A549 (cell line): ENCODE results near the gene CHKA.

ENCODE experiments used
- BHLHE40 ChIP-seq: IDR thresholded peaks from 2 replicates; pipeline ENCODE4 v1.6.1; 2012; ENCODE audit warnings: low read depth, low read length, inconsistent platforms
- CEBPB ChIP-seq, 2 experiments: fragments of >200 bp in 1 of 2; sonication (Bioruptor Twin) in 1 of 2; formaldehyde crosslinking in 1 of 2; IDR thresholded peaks; 2 replicates each; pipeline ENCODE4 v1.6.1; 2012 to 2016
- CTCF ChIP-seq: fragments of >200 bp; sonication (Bioruptor Twin); formaldehyde crosslinking; IDR thresholded peaks from 3 replicates; pipeline ENCODE4 v1.5.1; 2016
- ELK1 ChIP-seq: fragments of 150-350 bp; IDR thresholded peaks from 2 replicates; pipeline ENCODE4 v1.6.1; 2014; ENCODE audit warnings: low read depth, mild to moderate bottlenecking, low read length
- EP300 ChIP-seq, 2 experiments: fragments of >200 bp; sonication (Bioruptor Twin); formaldehyde crosslinking; IDR thresholded peaks; 2 replicates in 1 of 2; 3 replicates in 1 of 2; pipeline ENCODE4 v1.6.1; 2016 to 2017
- HMGXB4 ChIP-seq: fragments of 250-450 bp; sonication (Bioruptor Pico); IDR thresholded peaks from 2 replicates; pipeline ENCODE4 v1.5.0; 2021; ENCODE audit warnings: mild to moderate bottlenecking, moderate library complexity, borderline replicate concordance
- KDM5A ChIP-seq: fragments of 200-600 bp; sonication (generic); IDR thresholded peaks from 2 replicates; pipeline ENCODE4 v1.6.1; 2016; ENCODE audit warnings: antibody characterized with exemption, mild to moderate bottlenecking
- MAX ChIP-seq: IDR thresholded peaks from 2 replicates; pipeline ENCODE4 v1.6.1; 2012
- PHF8 ChIP-seq: fragments of 200-600 bp; sonication (generic); IDR thresholded peaks from 2 replicates; pipeline ENCODE4 v1.6.1; 2016; ENCODE audit warnings: low read depth, mild to moderate bottlenecking, antibody characterized with exemption, moderate library complexity, borderline replicate concordance
- POLR2A ChIP-seq: IDR thresholded peaks from 2 replicates; pipeline ENCODE4 v1.6.1; 2012; ENCODE audit warnings: mild to moderate bottlenecking, low read length
- RAD21 ChIP-seq, 2 experiments: fragments of >200 bp in 1 of 2; sonication (Bioruptor Twin) in 1 of 2; formaldehyde crosslinking in 1 of 2; IDR thresholded peaks in 1 of 2; conservative IDR thresholded peaks in 1 of 2; 2 replicates in 1 of 2; 3 replicates in 1 of 2; pipeline ENCODE4 v1.6.1; 2012 to 2018; ENCODE audit warnings: inconsistent platforms in 1 of 2
- REST ChIP-seq: fragments of 200-600 bp; sonication (generic); IDR thresholded peaks from 2 replicates; pipeline ENCODE4 v1.6.1; 2016; ENCODE audit warnings: antibody characterized with exemption, mild to moderate bottlenecking, moderate library complexity
- SMC3 ChIP-seq: fragments of >200 bp; sonication (Bioruptor Twin); formaldehyde crosslinking; IDR thresholded peaks from 3 replicates; pipeline ENCODE4 v1.6.1; 2018; ENCODE audit warnings: inconsistent platforms
- USF2 ChIP-seq: fragments of 450-650 bp; IDR thresholded peaks from 2 replicates; pipeline ENCODE4 v1.6.1; 2014; ENCODE audit warnings: antibody characterized with exemption

- no peak for TF ChIP-seq REST
- TF ChIP-seq RAD21 (conservative IDR thresholded peaks at IDR 0.05 in 1 of 2, IDR thresholded peaks at IDR 0.05 in 1 of 2) = no peak
- TF ChIP-seq CTCF = no peak
- TF ChIP-seq ELK1 = no peak
- no peak for TF ChIP-seq EP300 (IDR thresholded peaks at IDR 0.05)
- no peak for TF ChIP-seq CEBPB (IDR thresholded peaks at IDR 0.05)
- TF ChIP-seq PHF8 = no peak
- no peak for TF ChIP-seq SMC3
- no peak for TF ChIP-seq POLR2A
- no peak for TF ChIP-seq HMGXB4 (CRISPR knock-in tag)
- no peak for TF ChIP-seq USF2
- no peak for TF ChIP-seq BHLHE40
- no peak for TF ChIP-seq KDM5A
- no peak for TF ChIP-seq MAX
Observed at GRCh38 chr11:68164437-68164836, 43.2 kb upstream of the CHKA start.
